ENCODE data around the gene GNAL. TPM values are rescaled to one million over a fixed set of nuclear protein-coding genes. Genes with fewer than 3 reads are reported as not detected.

GNAL gene
- total RNA-seq, 1 donor from 2014 or later, result 14.7 TPM

DNA sequence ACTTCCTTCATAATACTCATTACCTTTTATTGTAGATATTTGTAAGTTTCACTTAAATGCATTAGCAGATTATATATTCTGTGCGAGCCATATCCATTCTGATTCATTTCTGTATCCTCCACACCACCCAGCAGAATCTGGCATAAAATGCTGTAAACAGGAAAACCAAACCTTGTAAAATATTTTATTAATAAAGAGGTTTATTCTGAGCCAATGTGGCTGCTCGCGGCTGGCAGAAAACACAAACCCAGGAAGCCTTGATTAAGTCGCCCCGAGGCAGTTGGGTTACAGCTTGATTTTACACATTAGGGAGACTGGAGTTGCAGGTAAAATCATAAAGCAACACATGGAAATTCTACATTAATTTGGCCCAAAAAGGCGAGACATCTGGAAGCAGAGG is 40.5 kb downstream of the GNAL start:
- TF ChIP-seq CTCF (IDR thresholded peaks at IDR 0.05; ENCODE audit: insufficient read depth, low read length, poor library complexity, severe bottlenecking), result no peak
- H3K27me3 ChIP-seq (ENCODE audit: control insufficient read depth, insufficient read depth, low read length), result no peaks in the 10 kb centered on the region
- no peak overlapping the region for H3K4me3 ChIP-seq (ENCODE audit: low read depth, low read length)
- DNase-seq (ENCODE audit: low read depth), result no peak
- no peaks in the 10 kb centered on the region for H3K36me3 ChIP-seq (ENCODE audit: control insufficient read depth, insufficient read depth, low read length)

DNA sequence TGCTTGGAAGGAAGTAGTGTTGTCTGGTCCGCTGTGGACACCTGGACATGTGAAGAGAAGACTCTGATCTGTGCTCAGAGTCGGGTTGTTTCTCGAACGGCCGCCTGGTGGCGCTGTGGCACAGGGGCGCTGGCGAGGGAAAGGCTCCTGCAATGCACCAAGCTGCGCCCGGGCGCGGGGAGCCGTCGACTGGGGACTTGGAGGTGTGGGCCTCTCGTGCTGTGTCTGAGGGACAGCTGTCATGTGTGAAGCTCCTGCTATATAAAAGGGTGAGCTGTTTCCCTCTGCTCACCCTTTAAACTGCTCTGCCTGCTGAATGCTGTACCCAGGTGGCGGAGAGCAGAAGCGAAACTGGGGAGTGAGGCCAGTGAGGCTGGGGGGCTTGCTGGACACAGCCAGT is 44.0 kb downstream of the GNAL start:
- DNase-seq (ENCODE audit: low read depth), result no peak
- H3K36me3 ChIP-seq (ENCODE audit: control insufficient read depth, insufficient read depth, low read length), result no peaks in the 10 kb centered on the region
- no peak overlapping the region for H3K4me3 ChIP-seq (ENCODE audit: low read depth, low read length)
- peak; percentile 98 for TF ChIP-seq CTCF (IDR thresholded peaks at IDR 0.05; ENCODE audit: insufficient read depth, low read length, poor library complexity, severe bottlenecking)
- H3K27me3 ChIP-seq (ENCODE audit: control insufficient read depth, insufficient read depth, low read length), result no peaks in the 10 kb centered on the region

GRCh38 chr18:11736656-11737055 is 47.6 kb downstream of the GNAL start:
- no peak for DNase-seq (ENCODE audit: low read depth)

GRCh38 chr18:11739893-11740292 is 50.8 kb downstream of the GNAL start:
- no peak for DNase-seq (ENCODE audit: low read depth)
- Histone ChIP-seq H3K4me3 (ENCODE audit: low read depth, low read length) (no peak overlapping the region), H3K36me3 (ENCODE audit: control insufficient read depth, insufficient read depth, low read length) (no peaks in the 10 kb centered on the region), H3K27me3 (ENCODE audit: control insufficient read depth, insufficient read depth, low read length) (no peaks in the 10 kb centered on the region)
- TF ChIP-seq CTCF (IDR thresholded peaks at IDR 0.05; ENCODE audit: insufficient read depth, low read length, poor library complexity, severe bottlenecking), result no peak

More at GRCh38 chr18:11736656-11737055, 47.6 kb downstream of the GNAL start:
- no peak overlapping the region for H3K4me3 ChIP-seq (ENCODE audit: low read depth, low read length)
- no peaks in the 10 kb centered on the region for H3K36me3 ChIP-seq (ENCODE audit: control insufficient read depth, insufficient read depth, low read length)
- no peak for TF ChIP-seq CTCF (IDR thresholded peaks at IDR 0.05; ENCODE audit: insufficient read depth, low read length, poor library complexity, severe bottlenecking)
- H3K27me3 ChIP-seq (ENCODE audit: control insufficient read depth, insufficient read depth, low read length), result no peaks in the 10 kb centered on the region

DNA sequence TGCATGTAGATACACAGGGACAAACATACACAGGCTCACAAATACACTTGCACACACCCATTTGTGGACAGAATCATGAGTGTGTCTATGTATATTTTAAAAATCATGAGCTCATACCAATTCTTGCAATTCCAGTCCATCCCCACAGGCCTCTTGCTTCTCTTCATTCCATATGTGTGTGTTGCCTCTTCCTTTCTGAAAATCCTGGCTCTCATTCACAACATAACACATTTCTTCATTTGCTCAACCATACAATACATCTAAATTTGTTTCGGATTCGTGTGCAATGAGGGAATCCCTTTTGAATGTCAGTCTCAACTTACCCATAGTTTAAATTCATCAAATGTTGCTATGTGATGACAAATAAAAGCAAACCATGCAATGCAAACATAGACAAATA is 51.4 kb downstream of the GNAL start:
- H3K27me3 ChIP-seq (ENCODE audit: control insufficient read depth, insufficient read depth, low read length), result no peaks in the 10 kb centered on the region
- no peak for DNase-seq (ENCODE audit: low read depth)
- TF ChIP-seq CTCF (IDR thresholded peaks at IDR 0.05; ENCODE audit: insufficient read depth, low read length, poor library complexity, severe bottlenecking), result no peak
- no peaks in the 10 kb centered on the region for H3K36me3 ChIP-seq (ENCODE audit: control insufficient read depth, insufficient read depth, low read length)
- H3K4me3 ChIP-seq (ENCODE audit: low read depth, low read length), result no peak overlapping the region

DNA sequence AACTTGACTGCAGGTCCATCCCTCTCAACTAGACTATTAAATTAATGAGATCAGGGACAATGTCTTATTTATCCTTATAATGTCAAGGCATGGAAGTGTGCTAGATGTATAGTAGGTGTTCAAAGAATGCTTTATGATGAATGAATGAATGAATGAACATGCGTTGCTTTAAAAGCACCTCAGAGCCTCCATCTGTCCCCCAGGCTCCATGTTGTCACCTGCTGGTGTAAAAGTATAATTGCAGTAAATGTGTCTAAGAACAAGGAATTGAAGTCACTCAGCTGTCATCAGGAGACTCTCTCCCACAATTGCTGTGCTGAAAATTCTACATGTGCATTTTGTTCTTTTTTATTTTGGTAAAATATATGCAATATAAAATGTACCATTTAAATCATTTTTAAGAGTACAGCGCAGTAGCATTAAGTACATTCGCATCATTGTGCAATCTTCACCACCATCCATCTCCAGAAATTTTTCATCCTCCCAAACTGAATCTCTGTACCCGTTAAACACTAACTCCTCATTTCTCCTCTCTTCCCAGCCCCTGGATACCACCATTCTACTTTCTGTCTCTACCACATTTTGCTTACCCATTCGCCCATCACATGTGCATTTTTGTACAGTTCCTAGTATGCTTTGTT is 52.6 kb downstream of the GNAL start:
- no peak for DNase-seq (ENCODE audit: low read depth)
- H3K36me3 ChIP-seq (ENCODE audit: control insufficient read depth, insufficient read depth, low read length), result no peaks in the 10 kb centered on the region
- H3K4me3 ChIP-seq (ENCODE audit: low read depth, low read length), result no peak overlapping the region
- peak; percentile 57 for TF ChIP-seq CTCF (IDR thresholded peaks at IDR 0.05; ENCODE audit: insufficient read depth, low read length, poor library complexity, severe bottlenecking)
- H3K27me3 ChIP-seq (ENCODE audit: control insufficient read depth, insufficient read depth, low read length), result no peaks in the 10 kb centered on the region

All from kidney epithelial cell (primary cell).